OCI-LY1 (cell line): ENCODE data around the gene MRPL50.

Source experiments
- CTCF ChIP-seq: fragments of 200-600 bp; sonication (generic), shearing (Covaris generic); IDR thresholded peaks from 2 replicates; pipeline ENCODE4 v1.5.1; 2017; ENCODE audit warnings: mild to moderate bottlenecking, antibody characterized with exemption, low read length, moderate library complexity, mixed read lengths
- EZH2 ChIP-seq: fragments of 200-600 bp; sonication (generic), shearing (Covaris generic); IDR thresholded peaks from 2 replicates; pipeline ENCODE4 v1.8.0; 2017; ENCODE audit warnings: borderline replicate concordance, mixed run types, mild to moderate bottlenecking, antibody characterized with exemption, low read length, moderate library complexity, mixed read lengths

DNA sequence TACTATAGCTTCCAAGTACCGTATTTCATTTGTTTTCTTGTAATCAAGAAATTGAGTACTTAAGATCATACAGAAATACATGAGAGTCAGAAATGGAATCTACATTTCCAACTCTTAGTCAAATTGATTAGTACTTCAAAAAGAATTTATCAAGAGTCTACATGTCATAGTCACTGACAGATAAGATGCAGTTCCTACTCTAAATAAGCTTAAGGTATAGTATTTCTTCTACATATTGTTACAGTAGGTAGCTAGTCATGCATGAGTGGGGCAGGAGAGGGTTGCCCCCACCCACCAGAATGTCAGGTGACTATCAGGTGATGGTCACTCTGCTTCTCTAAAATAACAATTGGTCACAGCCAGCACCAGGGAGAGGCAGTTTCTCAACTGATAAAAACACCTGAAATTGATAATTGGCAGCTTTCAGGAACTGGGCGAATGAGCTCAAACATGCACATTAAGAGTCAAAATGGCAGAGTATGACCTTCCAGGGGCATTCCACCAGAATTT lies 16.5 kb downstream of the MRPL50 start:
- TF ChIP-seq CTCF (no peak), EZH2 (no peak)
